ENCODE measurements around the gene SMARCAD1.

GRCh38 chr4:94253036-94253435 lies 45.4 kb downstream of the SMARCAD1 start:
- TF ChIP-seq MITF (IDR thresholded peaks at IDR 0.05), result no peak
- TF ChIP-seq EP300 (IDR thresholded peaks at IDR 0.05; ENCODE audit: low read length), result no peak
- no peak for TF ChIP-seq NBN (IDR thresholded peaks at IDR 0.05; ENCODE audit: low read depth)
- TF ChIP-seq FOXJ3 (CRISPR knock-in tag; IDR thresholded peaks at IDR 0.05), result no peak
- TF ChIP-seq FOS (IDR thresholded peaks at IDR 0.05; ENCODE audit: extremely low read depth, insufficient read length), result no peak
- TF ChIP-seq GABPA (tag; conservative IDR thresholded peaks at IDR 0.05; ENCODE audit: low read depth), result no peak
- no peak for TF ChIP-seq CBX1 (IDR thresholded peaks at IDR 0.05; ENCODE audit: low read depth)
- TF ChIP-seq POLR2AphosphoS5 (IDR thresholded peaks at IDR 0.05; ENCODE audit: control insufficient read depth, insufficient read depth, low read depth, low read length), result no peak
- TF ChIP-seq FOXK2 (conservative IDR thresholded peaks at IDR 0.05 in 1 of 2, IDR thresholded peaks at IDR 0.05 in 1 of 2; ENCODE audit: low read depth in 2 of 2), result no peak
- TF ChIP-seq L3MBTL2 (IDR thresholded peaks at IDR 0.05), result no peak
- TF ChIP-seq HBP1 (CRISPR knock-in tag; IDR thresholded peaks at IDR 0.05), result no peak
- no peak for TF ChIP-seq ZNF518B (CRISPR knock-in tag; IDR thresholded peaks at IDR 0.05)

All from K562 (cell line).